Activated CD4-positive, alpha-beta T cell treated with anti-CD3 and anti-CD28 coated beads for 36 hours (primary cell): ENCODE measurements around the gene RNASE2. TPM values are rescaled to one million over a fixed set of nuclear protein-coding genes. Genes with fewer than 3 reads are reported as not detected.
"Not testable (repeated sequence)": the region's sequence is repeated elsewhere in the genome, so short reads cannot be mapped to it uniquely, and the experiment has no call there.

ENCODE experiments used
- ATAC-seq: fragments of 200-7000 bp; cut with Tn5 transposase; one replicate; pipeline ENCODE4 v1.10.0; 2021; ENCODE audit warnings: mild to moderate bottlenecking, moderate library complexity
- CTCF ChIA-PET: fragments of 350-600 bp; sonication (Branson Sonifier 250); formaldehyde crosslinking; loops from one replicate; lab custom pipeline; 2021; ENCODE audit warnings: antibody characterized with exemption; lab: Charles Lee
- POLR2A ChIA-PET: fragments of 350-600 bp; sonication (Branson Sonifier 250); formaldehyde crosslinking; loops from one replicate; lab custom pipeline; 2021; ENCODE audit warnings: antibody characterized with exemption, inconsistent platforms; lab: Charles Lee
- DNase-seq: peaks from one replicate; pipeline ENCODE4 v3.0.0-alpha.2; 2020
- H3K27ac Mint-ChIP-seq: one replicate; pipeline ENCODE4 v1.8.0; 2021; ENCODE audit warnings: mixed read lengths
- H3K27me3 Mint-ChIP-seq: one replicate; pipeline ENCODE4 v1.8.0; 2021; ENCODE audit warnings: mixed read lengths
- H3K36me3 Mint-ChIP-seq: one replicate; pipeline ENCODE4 v1.8.0; 2021; ENCODE audit warnings: low read depth, mixed read lengths
- H3K4me1 Mint-ChIP-seq: one replicate; pipeline ENCODE4 v1.8.0; 2021; ENCODE audit warnings: mixed read lengths
- H3K4me3 Mint-ChIP-seq: one replicate; pipeline ENCODE4 v1.8.0; 2021; ENCODE audit warnings: mild to moderate bottlenecking, moderate library complexity, mixed read lengths
- H3K9me3 Mint-ChIP-seq: one replicate; pipeline ENCODE4 v1.8.0; 2021; ENCODE audit warnings: low read depth, mixed read lengths
- intact Hi-C, 2 experiments: fragments of 100-400 bp; cut with DNase I in 1 of 2; cut with micrococcal nuclease in 1 of 2; formaldehyde crosslinking; loops; one replicate each; pipeline versions ENCODE4 v1.14.2 to v1.15.1; 2022 to 2024; cut with DNase I, micrococcal nuclease
- total RNA-seq, 2 experiments: library from RNA; stranded (reverse); gene quantifications; one replicate each; pipeline ENCODE4 v1.2.3, GENCODE V29; 2021

Gene RNASE2
- total RNA-seq, result not detected

- DNase-seq, intact Hi-C loops, ATAC-seq, H3K36me3 Mint-ChIP-seq, POLR2A ChIA-PET, H3K27ac Mint-ChIP-seq, H3K27me3 Mint-ChIP-seq, H3K4me3 Mint-ChIP-seq, H3K9me3 Mint-ChIP-seq: not testable (repeated sequence)
- peaks cover 20% of the 10 kb centered on the region for H3K4me1 Mint-ChIP-seq
- CTCF ChIA-PET, result interaction anchor here (1.4 kb wide), 1 partner anchor 16 kb away, joined by 4 read pairs; no protein-coding TSS in a partner anchor
Observed at GRCh38 chr14:20954736-20955537, at the start of gene RNASE2. TSS of gene RNASE2 (plus strand) at chr14:20955487. CDS start at chr14:20955772, 285 bp downstream.

- Mint-ChIP-seq H3K27ac (no peak overlapping the region), H3K27me3 (peaks cover 2% of the 10 kb centered on the region), H3K4me1 (no peaks in the 10 kb centered on the region), H3K9me3 (no peaks in the 10 kb centered on the region), H3K36me3 (no peaks in the 10 kb centered on the region), H3K4me3 (no peak overlapping the region)
- intact Hi-C loops, result no loop called here
- CTCF ChIA-PET, result interaction anchor here (1.1 to 1.9 kb wide), 3 partner anchors 19 to 48 kb away, joined by 3 to 4 read pairs (median 4); no protein-coding TSS in a partner anchor
- POLR2A ChIA-PET, result no interaction called here
- ATAC-seq, result no peak
- no peak for DNase-seq
Observed at GRCh38 chr14:20905676-20906075, 49.6 kb upstream of the RNASE2 start.

DNA sequence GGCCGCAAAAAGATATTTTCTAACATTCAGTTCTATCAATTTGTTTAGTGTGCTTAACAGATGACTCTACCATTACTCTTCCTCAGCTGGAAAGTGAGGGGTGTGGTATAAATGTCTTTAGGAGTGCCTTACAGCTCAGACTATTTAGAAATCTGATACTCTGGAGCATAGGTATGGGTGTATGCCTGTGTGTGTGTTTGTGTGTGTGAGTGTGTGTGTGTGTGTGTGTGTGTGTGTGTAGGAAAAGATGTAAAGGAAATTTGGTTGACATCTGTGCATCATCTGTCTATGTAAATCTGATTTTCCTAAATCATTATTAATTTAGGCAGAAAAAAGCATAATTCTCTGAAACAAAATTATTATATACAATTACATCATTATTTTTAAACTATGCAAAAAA is 48.1 kb upstream of the RNASE2 start:
- Mint-ChIP-seq H3K9me3 (no peaks in the 10 kb centered on the region), H3K4me3 (no peak overlapping the region), H3K4me1 (no peaks in the 10 kb centered on the region), H3K27ac (no peak overlapping the region), H3K36me3 (no peaks in the 10 kb centered on the region), H3K27me3 (peaks cover 2% of the 10 kb centered on the region)
- intact Hi-C loops, result no loop called here
- ChIA-PET POLR2A (no interaction called here), CTCF (interaction anchor here (1.0 to 1.9 kb wide), 3 partner anchors 34 to 54 kb away, joined by 3 to 4 read pairs (median 3); no protein-coding TSS in a partner anchor)
- ATAC-seq (no peak), DNase-seq (no peak)

DNA sequence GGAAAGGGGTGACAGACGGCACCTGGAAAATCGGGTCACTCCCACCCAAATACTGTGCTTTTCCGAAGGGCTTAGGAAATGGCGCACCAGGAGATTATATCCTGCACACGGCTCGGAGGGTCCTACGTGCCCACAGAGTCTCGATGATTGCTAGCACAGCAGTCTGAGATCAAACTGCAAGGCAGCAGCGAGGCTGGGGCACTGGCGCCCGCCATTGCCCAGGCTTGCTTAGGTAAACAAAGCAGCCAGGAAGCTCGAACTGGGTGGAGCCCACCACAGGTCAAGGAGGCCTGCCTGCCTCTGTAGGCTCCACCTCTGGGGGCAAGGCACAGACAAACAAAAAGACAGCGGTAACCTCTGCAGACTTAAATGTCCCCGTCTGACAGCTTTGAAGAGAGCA is 44.5 kb upstream of the RNASE2 start:
- CTCF ChIA-PET, H3K36me3 Mint-ChIP-seq, POLR2A ChIA-PET, H3K27ac Mint-ChIP-seq, H3K4me1 Mint-ChIP-seq, DNase-seq, H3K27me3 Mint-ChIP-seq, intact Hi-C loops, H3K9me3 Mint-ChIP-seq, ATAC-seq, H3K4me3 Mint-ChIP-seq: not testable (repeated sequence)

- DNase-seq, POLR2A ChIA-PET, intact Hi-C loops, ATAC-seq, H3K4me3 Mint-ChIP-seq, H3K27ac Mint-ChIP-seq, H3K4me1 Mint-ChIP-seq, CTCF ChIA-PET, H3K36me3 Mint-ChIP-seq, H3K9me3 Mint-ChIP-seq: not testable (repeated sequence)
- H3K27me3 Mint-ChIP-seq, result peaks cover 28% of the 10 kb centered on the region
Observed at GRCh38 chr14:20919038-20919756, 36.1 kb upstream of the RNASE2 start.

DNA sequence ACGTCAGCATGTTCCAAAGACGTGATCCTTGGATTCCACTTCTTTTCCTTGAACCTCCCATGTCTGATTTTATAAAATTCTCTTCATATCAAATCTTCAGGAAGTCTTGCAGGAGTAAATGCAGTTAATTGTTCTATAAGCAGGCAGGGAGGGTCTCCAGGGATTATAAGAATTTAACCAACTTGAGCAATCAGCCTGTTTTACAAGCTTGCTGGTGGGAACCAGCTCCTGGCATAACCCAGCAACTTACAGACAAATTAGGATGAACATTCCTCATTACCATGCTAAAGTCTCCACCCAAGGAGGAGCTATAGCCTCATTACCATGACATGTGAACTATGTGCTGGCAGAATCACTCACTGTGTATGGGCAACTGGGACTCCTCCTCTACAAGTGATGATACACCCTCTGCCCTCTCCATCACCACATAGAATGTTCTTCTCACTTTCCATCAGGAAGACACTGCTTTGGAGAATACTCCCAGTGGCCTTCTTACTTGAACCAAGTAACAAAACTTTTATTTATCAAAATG is 31.5 kb upstream of the RNASE2 start:
- H3K4me1 Mint-ChIP-seq, intact Hi-C loops, H3K36me3 Mint-ChIP-seq, H3K9me3 Mint-ChIP-seq, ATAC-seq, DNase-seq, H3K27ac Mint-ChIP-seq, POLR2A ChIA-PET, H3K4me3 Mint-ChIP-seq: not testable (repeated sequence)
- peaks cover 21% of the 10 kb centered on the region for H3K27me3 Mint-ChIP-seq
- CTCF ChIA-PET, result interaction anchor here (0.6 kb wide), 1 partner anchor 73 kb away, joined by 4 read pairs; no protein-coding TSS in a partner anchor

DNA sequence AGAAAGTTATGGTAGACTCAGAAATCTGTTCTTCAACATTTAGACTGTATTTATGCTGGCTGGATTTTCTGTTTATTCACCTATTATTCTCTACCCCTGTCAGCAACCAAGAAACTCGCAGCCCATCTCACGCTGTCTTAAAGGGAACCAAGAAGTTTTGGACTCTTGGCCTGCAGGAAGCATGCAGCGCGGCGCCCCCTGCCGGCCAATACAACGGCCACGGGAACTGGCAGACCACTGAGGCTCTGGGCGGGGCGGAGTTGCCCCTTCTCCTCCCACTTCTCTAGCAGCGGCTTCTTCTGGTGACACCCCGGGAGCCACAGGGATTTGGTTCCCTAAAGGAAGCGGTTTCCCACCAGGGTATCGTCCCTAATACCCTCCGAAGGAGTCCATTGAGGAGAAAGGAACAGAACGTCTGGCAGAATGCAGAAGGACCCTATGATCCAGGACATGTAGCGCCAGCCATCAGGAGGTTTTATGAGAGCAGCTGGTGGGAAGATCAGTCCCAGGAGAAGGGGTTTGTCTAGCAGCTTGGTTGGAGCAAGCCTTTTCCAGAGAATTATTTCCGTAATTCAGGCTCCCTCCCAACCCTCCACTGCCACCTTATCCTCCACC is 21.0 kb upstream of the RNASE2 start:
- H3K4me3 Mint-ChIP-seq, result no peak overlapping the region
- CTCF ChIA-PET, result interaction anchor here (0.8 to 2.2 kb wide), 4 partner anchors 9 to 193 kb away, joined by 3 to 9 read pairs (median 3); no protein-coding TSS in a partner anchor
- H3K9me3 Mint-ChIP-seq, result no peaks in the 10 kb centered on the region
- no peaks in the 10 kb centered on the region for H3K36me3 Mint-ChIP-seq
- POLR2A ChIA-PET, result no interaction called here
- intact Hi-C loops, result no loop called here
- H3K27me3 Mint-ChIP-seq, result no peaks in the 10 kb centered on the region
- ATAC-seq, result no peak
- H3K27ac Mint-ChIP-seq, result no peak overlapping the region
- no peaks in the 10 kb centered on the region for H3K4me1 Mint-ChIP-seq
- DNase-seq, result peak; percentile 65

- no peaks in the 10 kb centered on the region for H3K27me3 Mint-ChIP-seq
- no peak overlapping the region for H3K27ac Mint-ChIP-seq
- intact Hi-C loops, result no loop called here
- no peak for ATAC-seq
- no peaks in the 10 kb centered on the region for H3K9me3 Mint-ChIP-seq
- ChIA-PET POLR2A (no interaction called here), CTCF (no interaction called here)
- no peaks in the 10 kb centered on the region for H3K36me3 Mint-ChIP-seq
- no peaks in the 10 kb centered on the region for H3K4me1 Mint-ChIP-seq
- no peak overlapping the region for H3K4me3 Mint-ChIP-seq
- no peak for DNase-seq
Observed at GRCh38 chr14:20935303-20935984, 19.8 kb upstream of the RNASE2 start.

GRCh38 chr14:20945146-20945545 is 10.1 kb upstream of the RNASE2 start:
- intact Hi-C loops, POLR2A ChIA-PET: not testable (repeated sequence)
- DNase-seq, result peak; percentile 9

DNA sequence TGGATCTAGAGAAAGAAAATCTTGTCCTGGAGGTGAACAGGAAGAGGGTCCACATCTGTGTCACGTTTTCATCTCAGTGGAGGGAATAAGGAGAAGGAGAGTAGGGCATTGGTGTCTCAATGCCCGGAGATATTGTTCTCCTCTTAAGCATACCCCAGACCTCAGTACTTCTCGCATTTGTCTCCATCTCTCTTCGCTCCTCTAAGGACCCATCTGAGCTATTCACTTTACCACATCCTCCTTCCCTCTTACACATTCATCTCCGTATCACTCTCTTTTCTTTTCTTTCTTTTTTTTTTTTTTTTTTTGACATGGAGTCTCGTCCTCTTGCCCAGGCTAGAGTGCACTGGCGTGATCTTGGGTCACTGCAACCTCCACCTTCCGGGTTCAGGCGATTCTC is 8.6 kb upstream of the RNASE2 start:
- peak; percentile 70 for ATAC-seq
- peaks cover 10% of the 10 kb centered on the region for H3K4me1 Mint-ChIP-seq
- CTCF ChIA-PET, DNase-seq, intact Hi-C loops, H3K27ac Mint-ChIP-seq, H3K4me3 Mint-ChIP-seq, H3K27me3 Mint-ChIP-seq, POLR2A ChIA-PET, H3K36me3 Mint-ChIP-seq, H3K9me3 Mint-ChIP-seq: not testable (repeated sequence)

More at GRCh38 chr14:20945146-20945545, 10.1 kb upstream of the RNASE2 start:
- not testable (repeated sequence) for H3K9me3 Mint-ChIP-seq, ATAC-seq, H3K27ac Mint-ChIP-seq, H3K36me3 Mint-ChIP-seq, H3K27me3 Mint-ChIP-seq, H3K4me3 Mint-ChIP-seq
- peaks cover 10% of the 10 kb centered on the region for H3K4me1 Mint-ChIP-seq
- CTCF ChIA-PET, result interaction anchor here (2.1 kb wide), 1 partner anchor 26 kb away, joined by 8 read pairs; no protein-coding TSS in a partner anchor

DNA sequence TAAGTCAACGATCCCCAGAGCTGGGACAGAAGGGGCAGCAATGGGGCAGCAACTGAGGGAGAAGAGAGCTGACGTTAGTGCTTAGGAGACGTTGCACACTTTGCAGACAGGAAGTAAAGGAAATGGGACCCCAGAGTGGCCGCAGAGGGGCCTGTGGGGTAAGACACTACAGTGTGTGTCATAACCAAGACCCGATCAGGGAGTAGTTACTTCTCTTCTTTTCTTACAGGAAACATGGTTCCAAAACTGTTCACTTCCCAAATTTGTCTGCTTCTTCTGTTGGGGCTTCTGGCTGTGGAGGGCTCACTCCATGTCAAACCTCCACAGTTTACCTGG is 219 bp downstream of the RNASE2 start:
- not testable (repeated sequence) for ATAC-seq
- peaks cover 22% of the 10 kb centered on the region for H3K4me1 Mint-ChIP-seq

More for the DNA sequence above, 219 bp downstream of the RNASE2 start:
- H3K27me3 Mint-ChIP-seq, CTCF ChIA-PET, intact Hi-C loops, H3K4me3 Mint-ChIP-seq, POLR2A ChIA-PET, H3K27ac Mint-ChIP-seq, H3K9me3 Mint-ChIP-seq, DNase-seq, H3K36me3 Mint-ChIP-seq: not testable (repeated sequence)
